ENCODE measurements around the gene L2HGDH.

DNA sequence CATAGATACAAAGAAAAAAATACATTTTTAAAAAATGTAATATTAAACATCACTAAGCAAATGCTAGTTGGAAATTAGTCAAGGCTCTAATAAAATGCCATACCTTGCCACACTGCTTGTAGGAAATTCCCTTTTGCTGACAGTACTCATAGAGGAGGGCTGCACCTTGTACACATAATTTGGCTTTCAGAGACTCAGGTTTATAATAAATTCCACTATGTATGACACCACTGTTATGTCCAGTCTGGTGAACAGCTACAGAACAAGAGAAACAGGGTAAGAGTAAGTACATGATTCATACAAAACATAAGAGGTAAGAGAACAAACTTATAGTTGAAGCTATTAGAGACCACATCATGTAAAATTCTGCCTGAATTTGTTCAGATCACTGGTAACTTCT, 10.1 kb downstream of the L2HGDH start:
- TF ChIP-seq, protein P1, sequence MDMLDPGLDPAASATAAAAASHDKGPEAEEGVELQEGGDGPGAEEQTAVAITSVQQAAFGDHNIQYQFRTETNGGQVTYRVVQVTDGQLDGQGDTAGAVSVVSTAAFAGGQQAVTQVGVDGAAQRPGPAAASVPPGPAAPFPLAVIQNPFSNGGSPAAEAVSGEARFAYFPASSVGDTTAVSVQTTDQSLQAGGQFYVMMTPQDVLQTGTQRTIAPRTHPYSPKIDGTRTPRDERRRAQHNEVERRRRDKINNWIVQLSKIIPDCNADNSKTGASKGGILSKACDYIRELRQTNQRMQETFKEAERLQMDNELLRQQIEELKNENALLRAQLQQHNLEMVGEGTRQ (IDR thresholded peaks at IDR 0.05): no peak
- TF ChIP-seq, protein P2, sequence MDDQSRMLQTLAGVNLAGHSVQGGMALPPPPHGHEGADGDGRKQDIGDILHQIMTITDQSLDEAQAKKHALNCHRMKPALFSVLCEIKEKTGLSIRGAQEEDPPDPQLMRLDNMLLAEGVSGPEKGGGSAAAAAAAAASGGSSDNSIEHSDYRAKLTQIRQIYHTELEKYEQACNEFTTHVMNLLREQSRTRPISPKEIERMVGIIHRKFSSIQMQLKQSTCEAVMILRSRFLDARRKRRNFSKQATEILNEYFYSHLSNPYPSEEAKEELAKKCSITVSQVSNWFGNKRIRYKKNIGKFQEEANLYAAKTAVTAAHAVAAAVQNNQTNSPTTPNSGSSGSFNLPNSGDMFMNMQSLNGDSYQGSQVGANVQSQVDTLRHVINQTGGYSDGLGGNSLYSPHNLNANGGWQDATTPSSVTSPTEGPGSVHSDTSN (IDR thresholded peaks at IDR 0.05): no peak
- no peak for TF ChIP-seq KDM1A (IDR thresholded peaks at IDR 0.05; ENCODE audit: low read depth)
